PC-3 (cell line): ENCODE data around the gene GNG8.

ENCODE experiments used
- CTCF ChIP-seq: fragments of 300-600 bp; sonication (generic); conservative IDR thresholded peaks from 2 replicates; pipeline ENCODE4 v1.5.1; 2017; ENCODE audit warnings: antibody characterized with exemption, low read depth, mild to moderate bottlenecking, low read length
- EZH2 ChIP-seq: fragments of 300-600 bp; sonication (generic); IDR thresholded peaks from one replicate; pipeline ENCODE4 v1.6.1; 2017; ENCODE audit warnings: antibody characterized with exemption, mild to moderate bottlenecking, low read length; ENCODE audit not compliant: unreplicated experiment
- EZH2phosphoT487 ChIP-seq: fragments of 300-600 bp; sonication (generic); IDR thresholded peaks from 2 replicates; pipeline ENCODE4 v1.6.1; 2018; ENCODE audit warnings: mild to moderate bottlenecking, antibody characterized with exemption, low read length, borderline replicate concordance

GRCh38 chr19:46670813-46671212, 34.8 kb upstream of the GNG8 start:
- TF ChIP-seq CTCF (no peak), EZH2phosphoT487 (no peak), EZH2 (no peak)
